ENCODE results near the gene HOXD3. TPM values are rescaled to one million over a fixed set of nuclear protein-coding genes. Genes with fewer than 3 reads are reported as not detected.

HOXD3 gene
- total RNA-seq, 1 donor, result 0.09 TPM

- H3K4me3 ChIP-seq (ENCODE audit: low read depth, low read length), result no peak overlapping the region
- DNase-seq (ENCODE audit: low read depth), result peak; percentile 78
- TF ChIP-seq, protein P1, sequence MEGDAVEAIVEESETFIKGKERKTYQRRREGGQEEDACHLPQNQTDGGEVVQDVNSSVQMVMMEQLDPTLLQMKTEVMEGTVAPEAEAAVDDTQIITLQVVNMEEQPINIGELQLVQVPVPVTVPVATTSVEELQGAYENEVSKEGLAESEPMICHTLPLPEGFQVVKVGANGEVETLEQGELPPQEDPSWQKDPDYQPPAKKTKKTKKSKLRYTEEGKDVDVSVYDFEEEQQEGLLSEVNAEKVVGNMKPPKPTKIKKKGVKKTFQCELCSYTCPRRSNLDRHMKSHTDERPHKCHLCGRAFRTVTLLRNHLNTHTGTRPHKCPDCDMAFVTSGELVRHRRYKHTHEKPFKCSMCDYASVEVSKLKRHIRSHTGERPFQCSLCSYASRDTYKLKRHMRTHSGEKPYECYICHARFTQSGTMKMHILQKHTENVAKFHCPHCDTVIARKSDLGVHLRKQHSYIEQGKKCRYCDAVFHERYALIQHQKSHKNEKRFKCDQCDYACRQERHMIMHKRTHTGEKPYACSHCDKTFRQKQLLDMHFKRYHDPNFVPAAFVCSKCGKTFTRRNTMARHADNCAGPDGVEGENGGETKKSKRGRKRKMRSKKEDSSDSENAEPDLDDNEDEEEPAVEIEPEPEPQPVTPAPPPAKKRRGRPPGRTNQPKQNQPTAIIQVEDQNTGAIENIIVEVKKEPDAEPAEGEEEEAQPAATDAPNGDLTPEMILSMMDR (IDR thresholded peaks at IDR 0.05; ENCODE audit: insufficient read depth, low read length), result peak; percentile 75
These were observed 30.0 kb upstream of the HOXD3 start for GRCh38 chr2:176126929-176127773.

DNA sequence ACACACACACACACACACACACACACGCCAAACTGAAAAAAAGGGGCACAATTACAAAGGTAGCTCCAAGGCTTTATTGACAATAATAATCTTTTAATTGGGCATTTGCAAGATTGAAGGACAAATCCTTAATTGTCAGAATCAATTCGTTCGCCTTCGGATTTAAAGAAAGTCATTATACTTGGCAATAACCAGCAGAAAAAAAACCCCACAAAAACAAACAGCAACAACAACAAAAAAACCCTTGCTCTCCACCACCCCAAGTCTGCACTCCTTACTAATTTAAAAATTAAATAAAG, 29.4 kb upstream of the HOXD3 start:
- no peak overlapping the region for H3K4me3 ChIP-seq (ENCODE audit: low read depth, low read length)
- no peak for DNase-seq (ENCODE audit: low read depth)
- TF ChIP-seq, protein P1 (IDR thresholded peaks at IDR 0.05; ENCODE audit: insufficient read depth, low read length), result no peak

DNA sequence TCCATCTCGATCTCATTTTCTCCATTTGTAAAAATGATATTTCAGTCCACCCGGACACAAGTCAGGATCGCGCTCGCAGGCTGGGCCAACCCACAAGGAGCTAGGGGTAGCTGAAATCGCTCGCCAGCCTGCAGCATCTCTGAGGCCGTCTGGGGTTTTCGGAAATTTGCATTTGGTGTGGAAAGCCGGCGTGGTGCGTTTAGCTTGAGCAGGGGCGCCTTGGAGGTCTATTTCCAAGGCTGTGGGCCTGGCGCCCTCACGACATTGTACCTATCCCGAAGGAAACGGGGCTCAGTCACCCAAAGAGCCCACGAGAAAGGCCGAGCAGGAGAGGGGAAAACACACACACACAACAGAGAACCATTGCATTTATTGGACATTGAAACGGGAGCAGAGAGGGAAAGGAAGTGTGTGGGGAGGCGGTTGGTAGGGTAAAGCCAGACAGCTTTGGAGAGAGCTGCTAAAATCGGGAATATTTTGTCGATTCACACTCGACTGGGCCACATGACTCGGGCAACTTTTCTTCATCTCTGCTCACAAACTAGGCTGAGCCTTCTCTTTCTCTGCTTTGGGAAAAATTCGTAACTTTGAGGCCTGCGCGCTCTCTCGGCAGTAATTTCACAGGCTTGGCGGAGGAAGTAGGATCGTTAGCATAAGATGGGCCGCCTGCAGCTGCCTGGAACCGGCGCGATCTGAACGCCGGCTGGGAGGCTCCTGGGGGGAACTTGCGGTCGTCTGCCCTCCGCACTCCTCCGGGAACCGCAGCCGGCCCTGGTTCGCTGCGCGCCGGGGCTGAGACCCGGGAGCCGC, 28.7 kb upstream of the HOXD3 start:
- TF ChIP-seq, protein P1 (IDR thresholded peaks at IDR 0.05; ENCODE audit: insufficient read depth, low read length), result no peak
- no peak for DNase-seq (ENCODE audit: low read depth)
- no peak overlapping the region for H3K4me3 ChIP-seq (ENCODE audit: low read depth, low read length)

DNA sequence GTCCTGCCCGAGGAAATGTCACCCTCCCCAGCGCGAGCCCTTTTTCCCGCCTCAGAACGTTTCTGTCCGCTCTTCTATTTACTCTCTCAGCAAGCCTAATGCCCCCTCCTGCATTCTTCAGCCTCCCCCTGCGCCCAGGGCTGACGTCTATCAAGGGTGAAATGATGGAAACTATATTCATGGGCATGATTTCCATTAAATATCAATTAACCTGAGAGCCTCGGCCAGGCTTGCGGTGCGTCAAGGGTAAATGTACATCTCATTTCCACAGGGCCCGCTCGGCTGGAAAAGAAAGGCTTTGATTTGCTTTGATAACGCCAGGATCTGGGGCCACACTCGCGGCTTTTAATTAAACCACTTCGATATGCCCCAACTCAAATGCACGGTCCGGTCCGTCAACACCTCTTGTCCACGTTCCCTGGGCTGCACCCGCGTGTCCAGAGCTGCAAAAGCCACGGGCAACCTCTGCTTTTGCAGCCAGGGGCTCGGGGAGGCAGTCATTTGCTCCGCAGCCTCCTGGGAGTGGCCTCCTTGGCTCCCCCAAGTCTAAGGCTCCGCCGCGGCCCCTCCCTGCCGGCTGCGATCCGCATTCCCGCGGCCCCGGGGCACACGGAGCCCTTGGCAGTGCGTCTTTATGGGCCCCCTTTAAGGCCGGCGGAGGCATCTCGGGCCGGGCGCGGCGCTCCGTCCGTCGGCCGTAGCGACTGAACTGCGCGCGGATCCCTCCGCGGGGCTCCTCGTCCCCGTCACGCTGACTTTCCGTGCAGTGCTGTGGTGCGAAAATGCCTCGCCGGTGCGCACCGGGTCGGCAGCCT, 27.9 kb upstream of the HOXD3 start, which contains the start of gene HOXD8:
HOXD8 (plus strand) TSS at position 724 of the 815 bp plus-strand sequence. CDS start 662 bp downstream, outside the sequence.
- TF ChIP-seq, protein P1 (IDR thresholded peaks at IDR 0.05; ENCODE audit: insufficient read depth, low read length), result no peak
- DNase-seq (ENCODE audit: low read depth), result peak; percentile 26
- peak within 1 kb of the TSS; percentile 9 for H3K4me3 ChIP-seq (ENCODE audit: low read depth, low read length)

DNA sequence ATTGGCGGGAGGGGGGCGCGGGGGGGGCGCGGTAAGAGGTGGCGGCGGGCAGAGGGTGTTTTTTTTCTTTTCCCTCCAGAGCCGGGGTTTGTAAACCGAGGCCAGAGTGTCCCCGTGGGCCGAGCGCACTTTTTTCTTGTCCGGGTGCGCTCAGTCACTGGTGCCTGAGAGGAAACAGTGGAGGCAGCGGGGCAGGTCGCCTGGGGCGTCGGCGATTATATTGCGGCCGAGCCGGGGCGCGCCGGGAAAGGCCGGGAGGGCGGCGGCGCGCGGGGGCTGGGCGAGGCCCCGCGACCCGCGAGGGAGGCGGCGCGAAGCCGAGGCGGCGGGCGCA, 27.3 kb upstream of the HOXD3 start:
- DNase-seq (ENCODE audit: low read depth), result no peak
- H3K4me3 ChIP-seq (ENCODE audit: low read depth, low read length), result no peak overlapping the region
- TF ChIP-seq, protein P1 (IDR thresholded peaks at IDR 0.05; ENCODE audit: insufficient read depth, low read length), result no peak

DNA sequence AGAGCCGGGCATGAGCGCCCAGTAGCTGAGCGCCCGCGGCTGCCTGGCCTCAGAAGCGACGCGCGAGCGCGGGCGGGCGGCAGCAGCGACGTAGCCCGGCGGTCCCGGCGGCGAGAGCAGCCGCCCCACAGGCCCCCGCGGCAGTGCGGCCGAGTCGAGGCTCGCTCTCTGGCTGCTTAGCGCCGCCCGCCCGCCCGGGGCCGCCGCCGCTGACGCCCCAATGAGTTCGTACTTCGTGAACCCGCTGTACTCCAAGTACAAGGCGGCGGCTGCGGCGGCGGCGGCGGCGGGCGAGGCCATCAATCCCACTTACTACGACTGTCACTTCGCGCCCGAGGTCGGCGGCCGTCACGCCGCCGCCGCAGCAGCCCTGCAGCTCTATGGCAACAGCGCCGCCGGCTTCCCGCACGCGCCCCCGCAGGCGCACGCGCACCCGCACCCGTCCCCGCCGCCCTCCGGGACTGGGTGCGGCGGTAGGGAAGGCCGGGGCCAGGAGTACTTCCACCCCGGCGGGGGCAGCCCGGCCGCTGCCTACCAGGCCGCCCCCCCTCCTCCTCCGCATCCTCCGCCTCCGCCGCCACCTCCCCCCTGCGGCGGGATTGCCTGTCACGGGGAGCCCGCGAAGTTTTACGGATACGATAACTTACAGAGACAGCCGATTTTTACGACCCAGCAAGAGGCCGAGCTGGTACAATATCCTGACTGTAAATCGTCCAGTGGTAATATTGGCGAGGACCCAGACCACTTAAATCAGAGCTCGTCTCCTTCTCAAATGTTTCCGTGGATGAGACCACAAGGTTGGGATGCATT, 26.8 kb upstream of the HOXD3 start:
- TF ChIP-seq, protein P1 (IDR thresholded peaks at IDR 0.05; ENCODE audit: insufficient read depth, low read length), result no peak
- no peak for DNase-seq (ENCODE audit: low read depth)
- H3K4me3 ChIP-seq (ENCODE audit: low read depth, low read length), result no peak overlapping the region
